Measurements from ENCODE around the gene EXOG.

The EXOG gene

DNA sequence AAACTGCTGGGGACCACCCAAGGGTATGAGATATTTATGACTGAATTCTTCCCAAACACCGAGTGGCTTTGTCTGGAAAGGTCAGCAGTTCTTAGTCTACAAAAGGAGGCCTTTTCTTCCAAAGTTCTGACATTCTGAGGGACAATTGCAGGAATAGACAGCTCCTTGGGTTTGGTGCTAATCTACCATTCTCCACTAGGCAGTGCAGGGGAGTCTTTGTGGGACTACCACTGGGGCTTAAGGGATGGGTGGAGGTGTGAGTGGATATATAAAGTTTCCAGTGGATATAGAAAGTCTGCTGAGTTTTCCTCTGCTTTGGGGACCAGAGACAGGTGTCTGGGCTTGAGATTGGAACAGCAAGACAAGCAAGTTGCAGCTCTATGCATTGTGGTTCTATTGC is 62.7 kb downstream of the EXOG start:
- Histone ChIP-seq H3K27me3 (ENCODE audit: insufficient read depth, low read depth) (no peaks in the 10 kb centered on the region), H4K20me1 (ENCODE audit: insufficient read depth) (no peaks in the 10 kb centered on the region), H3K4me1 (ENCODE audit: low read depth, poor library complexity, severe bottlenecking) (no peaks in the 10 kb centered on the region), H3K9ac (no peak overlapping the region), H2AFZ (ENCODE audit: low read depth) (no peak overlapping the region), H3K4me2 (no peak overlapping the region), H3K36me3 (ENCODE audit: insufficient read depth) (no peaks in the 10 kb centered on the region), H3K27ac (no peak overlapping the region), H3K79me2 (ENCODE audit: insufficient read depth, low read depth) (no peaks in the 10 kb centered on the region), H3K4me3 (IDR thresholded peaks at IDR 0.05; ENCODE audit: insufficient read depth, low read depth, low read length) (no peak overlapping the region)
- TF ChIP-seq, protein P1, sequence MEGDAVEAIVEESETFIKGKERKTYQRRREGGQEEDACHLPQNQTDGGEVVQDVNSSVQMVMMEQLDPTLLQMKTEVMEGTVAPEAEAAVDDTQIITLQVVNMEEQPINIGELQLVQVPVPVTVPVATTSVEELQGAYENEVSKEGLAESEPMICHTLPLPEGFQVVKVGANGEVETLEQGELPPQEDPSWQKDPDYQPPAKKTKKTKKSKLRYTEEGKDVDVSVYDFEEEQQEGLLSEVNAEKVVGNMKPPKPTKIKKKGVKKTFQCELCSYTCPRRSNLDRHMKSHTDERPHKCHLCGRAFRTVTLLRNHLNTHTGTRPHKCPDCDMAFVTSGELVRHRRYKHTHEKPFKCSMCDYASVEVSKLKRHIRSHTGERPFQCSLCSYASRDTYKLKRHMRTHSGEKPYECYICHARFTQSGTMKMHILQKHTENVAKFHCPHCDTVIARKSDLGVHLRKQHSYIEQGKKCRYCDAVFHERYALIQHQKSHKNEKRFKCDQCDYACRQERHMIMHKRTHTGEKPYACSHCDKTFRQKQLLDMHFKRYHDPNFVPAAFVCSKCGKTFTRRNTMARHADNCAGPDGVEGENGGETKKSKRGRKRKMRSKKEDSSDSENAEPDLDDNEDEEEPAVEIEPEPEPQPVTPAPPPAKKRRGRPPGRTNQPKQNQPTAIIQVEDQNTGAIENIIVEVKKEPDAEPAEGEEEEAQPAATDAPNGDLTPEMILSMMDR (conservative IDR thresholded peaks at IDR 0.05; ENCODE audit: low read depth, low read length), result no peak

DNA sequence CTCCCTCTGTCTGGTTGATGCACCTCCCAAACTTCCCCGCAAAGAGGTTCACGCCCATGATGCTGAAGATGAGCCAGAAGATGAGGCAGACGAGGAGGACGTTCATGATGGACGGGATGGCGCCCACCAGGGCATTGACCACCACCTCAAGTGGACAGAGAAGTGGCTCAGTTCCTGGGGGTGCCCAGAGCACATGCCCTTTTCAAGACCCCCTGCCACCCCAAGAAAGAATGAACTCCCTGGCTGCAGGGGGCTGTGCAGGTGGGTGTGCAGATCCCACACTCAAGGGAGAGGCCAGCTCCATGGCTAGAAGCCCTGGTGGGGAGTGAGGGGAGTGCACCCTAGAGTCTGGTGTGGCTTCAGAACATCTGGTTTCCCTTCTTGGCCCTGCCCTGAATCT is 64.1 kb downstream of the EXOG start:
- Histone ChIP-seq H3K36me3 (ENCODE audit: insufficient read depth) (no peaks in the 10 kb centered on the region), H3K9ac (no peak overlapping the region), H3K27ac (no peak overlapping the region), H3K4me1 (ENCODE audit: low read depth, poor library complexity, severe bottlenecking) (no peaks in the 10 kb centered on the region), H2AFZ (ENCODE audit: low read depth) (no peak overlapping the region), H3K4me2 (no peak overlapping the region), H3K27me3 (ENCODE audit: insufficient read depth, low read depth) (no peaks in the 10 kb centered on the region), H3K79me2 (ENCODE audit: insufficient read depth, low read depth) (no peaks in the 10 kb centered on the region), H3K4me3 (IDR thresholded peaks at IDR 0.05; ENCODE audit: insufficient read depth, low read depth, low read length) (no peak overlapping the region), H4K20me1 (ENCODE audit: insufficient read depth) (no peaks in the 10 kb centered on the region)
- TF ChIP-seq, protein P1 (conservative IDR thresholded peaks at IDR 0.05; ENCODE audit: low read depth, low read length), result no peak

DNA sequence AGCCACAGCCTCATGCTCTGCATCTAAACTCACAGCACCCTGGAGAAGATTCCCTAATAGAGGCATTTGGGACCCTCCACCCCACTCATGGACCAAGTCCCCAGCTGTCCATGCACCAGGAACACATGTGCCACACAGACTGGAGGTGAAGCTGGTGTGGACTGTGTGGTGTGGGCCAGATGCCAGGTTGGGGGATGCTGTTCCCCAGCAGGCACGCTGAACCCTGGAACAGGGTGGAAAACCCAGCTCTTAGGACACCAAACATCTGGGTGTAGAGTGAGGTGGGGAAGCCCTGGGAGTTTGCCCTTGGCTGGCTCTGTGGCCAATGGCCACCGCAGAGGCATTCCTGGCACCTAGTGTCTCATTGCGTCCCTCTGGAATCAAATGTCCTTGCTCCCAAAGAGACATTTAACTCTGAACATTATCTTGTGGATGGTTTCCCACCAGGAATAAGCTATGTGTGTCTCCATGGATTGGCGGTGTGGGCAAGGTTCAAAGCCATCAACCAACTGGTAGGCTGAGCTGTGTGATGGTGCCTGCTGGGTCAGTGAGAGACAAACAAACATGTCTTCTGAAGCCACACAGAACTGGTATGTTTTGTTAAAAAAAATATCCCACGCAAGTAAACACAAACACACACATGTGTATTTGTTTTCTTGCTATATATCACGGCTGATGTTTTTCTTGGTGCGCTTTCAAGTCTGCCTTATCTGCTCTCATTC is 65.0 kb downstream of the EXOG start:
- no peak overlapping the region for H3K4me3 ChIP-seq (IDR thresholded peaks at IDR 0.05; ENCODE audit: insufficient read depth, low read depth, low read length)
- TF ChIP-seq, protein P1 (conservative IDR thresholded peaks at IDR 0.05; ENCODE audit: low read depth, low read length), result no peak
- H4K20me1 ChIP-seq (ENCODE audit: insufficient read depth), result no peaks in the 10 kb centered on the region
- no peaks in the 10 kb centered on the region for H3K36me3 ChIP-seq (ENCODE audit: insufficient read depth)
- H3K9ac ChIP-seq, result no peak overlapping the region
- no peaks in the 10 kb centered on the region for H3K27me3 ChIP-seq (ENCODE audit: insufficient read depth, low read depth)
- H3K4me1 ChIP-seq (ENCODE audit: low read depth, poor library complexity, severe bottlenecking), result no peaks in the 10 kb centered on the region
- no peak overlapping the region for H3K4me2 ChIP-seq
- no peak overlapping the region for H2AFZ ChIP-seq (ENCODE audit: low read depth)
- H3K27ac ChIP-seq, result no peak overlapping the region
- H3K79me2 ChIP-seq (ENCODE audit: insufficient read depth, low read depth), result no peaks in the 10 kb centered on the region

DNA sequence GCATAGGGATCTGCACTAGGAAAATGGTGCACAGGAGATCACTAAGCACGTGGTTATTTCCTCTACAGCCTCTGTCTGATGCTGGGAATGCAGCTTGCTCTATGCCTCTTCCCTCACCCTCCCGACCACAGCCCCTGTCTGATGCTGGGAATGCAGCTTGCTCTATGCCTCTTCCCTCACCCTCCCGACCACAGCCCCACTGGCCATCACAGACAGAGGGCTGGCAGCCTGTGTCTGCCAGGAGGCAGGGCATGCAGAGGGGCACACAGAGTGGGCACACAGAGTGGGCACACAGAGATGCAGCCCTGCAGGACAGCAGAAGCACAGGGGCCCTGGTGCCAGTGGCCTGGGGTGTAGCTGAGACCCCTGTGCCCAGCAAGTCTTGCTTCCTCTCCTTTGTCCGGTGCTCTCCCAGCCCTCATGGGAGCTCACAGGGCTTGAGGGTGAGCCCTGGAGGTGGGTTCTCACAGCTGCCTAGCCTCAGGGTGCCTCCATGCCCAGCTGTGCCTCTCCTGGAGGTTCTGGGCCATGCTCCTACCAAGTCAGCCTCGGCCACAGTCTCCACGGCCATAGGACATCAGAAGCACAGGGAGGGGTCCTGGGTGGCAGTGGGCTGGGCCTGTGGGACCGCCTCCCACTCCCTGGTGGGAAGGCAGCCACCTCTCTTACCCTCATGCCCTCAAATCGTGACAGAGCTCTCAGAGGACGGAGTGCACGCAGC is 65.8 kb downstream of the EXOG start:
- TF ChIP-seq, protein P1 (conservative IDR thresholded peaks at IDR 0.05; ENCODE audit: low read depth, low read length), result no peak
- no peak overlapping the region for H3K27ac ChIP-seq
- H4K20me1 ChIP-seq (ENCODE audit: insufficient read depth), result no peaks in the 10 kb centered on the region

More for the DNA sequence above, 65.8 kb downstream of the EXOG start:
- Histone ChIP-seq H3K4me1 (ENCODE audit: low read depth, poor library complexity, severe bottlenecking) (no peaks in the 10 kb centered on the region), H3K79me2 (ENCODE audit: insufficient read depth, low read depth) (no peaks in the 10 kb centered on the region), H3K36me3 (ENCODE audit: insufficient read depth) (no peaks in the 10 kb centered on the region), H2AFZ (ENCODE audit: low read depth) (no peak overlapping the region), H3K4me3 (IDR thresholded peaks at IDR 0.05; ENCODE audit: insufficient read depth, low read depth, low read length) (no peak overlapping the region), H3K9ac (no peak overlapping the region), H3K4me2 (no peak overlapping the region), H3K27me3 (ENCODE audit: insufficient read depth, low read depth) (no peaks in the 10 kb centered on the region)

Measured in KMS-11 (cell line).